Measurements from ENCODE around the gene LBH.
"Not testable (repeated sequence)": the region's sequence is repeated elsewhere in the genome, so short reads cannot be mapped to it uniquely, and the experiment has no call there.

Gene LBH

GRCh38 chr2:30259827-30260679 is 28.7 kb downstream of the LBH start:
- DNase-seq: no peak

- no peak for DNase-seq
Observed at GRCh38 chr2:30260941-30261340, 29.6 kb downstream of the LBH start.

DNA sequence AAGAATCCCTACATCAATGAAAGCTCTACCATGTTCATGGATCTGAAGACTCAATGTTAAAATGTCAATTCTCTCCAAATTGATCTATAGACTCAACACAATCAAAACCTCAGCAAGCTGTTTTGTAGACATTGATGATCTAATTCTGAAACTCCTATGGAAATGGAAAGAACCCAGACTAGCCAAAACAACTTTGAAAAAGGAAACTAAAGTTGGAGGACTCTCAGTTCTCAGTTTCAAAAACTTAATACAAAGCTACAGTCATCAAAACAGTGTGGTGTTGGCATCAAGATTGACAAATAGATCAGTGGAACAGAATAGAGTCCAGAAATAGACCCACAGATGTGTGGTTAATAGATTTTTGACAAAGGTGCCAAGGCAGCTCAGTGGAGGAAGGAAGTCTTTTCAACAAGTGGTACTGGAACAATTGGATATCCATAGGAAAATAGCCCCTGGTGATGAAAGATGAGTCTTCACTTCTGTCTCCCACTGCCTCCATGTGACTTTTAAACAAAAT is 30.4 kb downstream of the LBH start:
- DNase-seq: no peak

DNA sequence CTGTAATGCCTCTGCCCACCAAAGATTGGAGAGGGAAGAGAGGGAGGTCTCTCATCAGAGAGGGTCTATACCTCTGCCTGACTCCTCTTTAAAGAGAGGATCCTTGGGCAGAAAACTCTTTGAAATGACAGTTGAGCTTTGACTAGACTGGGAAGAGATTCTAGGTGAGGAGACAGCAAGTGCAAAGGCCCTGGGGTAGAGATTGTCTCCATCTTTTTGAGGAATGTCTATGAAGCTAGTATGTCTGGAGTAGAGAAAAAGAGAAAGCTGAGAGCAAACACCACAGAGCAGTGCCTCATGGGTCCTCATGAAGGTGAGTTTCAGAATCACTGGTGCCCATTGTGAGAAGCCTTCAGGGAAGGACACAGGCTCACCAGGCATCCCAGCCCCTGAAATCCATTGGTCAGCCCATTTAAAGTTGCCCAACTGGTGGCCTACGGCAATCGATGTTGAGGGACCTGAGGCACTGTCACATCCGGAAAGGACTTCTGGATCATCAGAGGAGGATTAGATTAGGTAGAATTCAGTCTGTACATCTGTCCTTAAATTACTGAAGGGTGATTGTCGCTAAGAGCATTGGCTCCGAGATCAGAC is 31.5 kb downstream of the LBH start:
- no peak for DNase-seq

- no peak for DNase-seq
Observed at GRCh38 chr2:30264274-30264673, 32.9 kb downstream of the LBH start.

DNA sequence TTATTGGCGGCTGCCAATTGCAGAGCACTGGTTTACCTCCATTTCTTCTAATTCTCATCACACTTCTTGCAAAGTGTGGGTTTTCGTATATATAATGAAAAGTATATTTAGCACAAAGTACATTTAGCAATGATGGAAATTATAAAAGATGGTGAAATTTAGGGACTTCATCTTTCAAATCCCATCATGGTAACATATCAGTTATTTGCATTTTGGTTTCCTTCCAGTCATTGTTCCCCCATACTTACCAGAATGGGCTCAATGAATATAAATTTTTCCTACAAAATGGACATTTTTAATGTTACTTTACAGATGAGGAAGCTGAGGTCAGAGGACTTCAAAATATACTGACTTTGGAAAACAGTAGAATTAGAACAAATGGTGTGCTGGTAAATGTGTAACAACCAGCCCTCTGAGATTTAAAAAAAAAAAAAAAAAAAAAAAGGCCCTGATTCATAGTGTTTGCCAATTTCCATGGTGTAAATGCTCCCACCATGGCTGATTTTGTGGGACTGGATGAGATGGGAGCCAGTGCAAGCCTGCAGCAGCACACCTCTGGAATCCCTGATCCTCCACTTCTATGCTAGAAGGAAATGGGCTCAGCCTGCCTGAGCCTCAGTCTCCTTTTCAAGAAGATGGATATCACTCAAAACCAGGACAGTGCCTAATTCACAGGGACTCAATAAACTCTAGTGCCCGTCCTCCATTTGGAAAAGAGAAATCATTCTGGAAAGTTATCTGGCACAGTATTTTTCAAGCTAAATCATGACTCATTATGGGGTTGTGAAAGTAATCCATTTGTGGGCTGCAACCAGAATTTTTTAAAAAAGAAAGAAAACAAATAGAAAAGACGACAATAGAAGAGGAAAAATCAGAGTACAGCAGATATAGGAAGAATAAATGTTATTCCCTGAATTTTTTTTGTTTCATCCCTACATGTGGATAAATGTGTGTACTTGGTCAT is 34.0 kb downstream of the LBH start:
- no peak for DNase-seq

DNA sequence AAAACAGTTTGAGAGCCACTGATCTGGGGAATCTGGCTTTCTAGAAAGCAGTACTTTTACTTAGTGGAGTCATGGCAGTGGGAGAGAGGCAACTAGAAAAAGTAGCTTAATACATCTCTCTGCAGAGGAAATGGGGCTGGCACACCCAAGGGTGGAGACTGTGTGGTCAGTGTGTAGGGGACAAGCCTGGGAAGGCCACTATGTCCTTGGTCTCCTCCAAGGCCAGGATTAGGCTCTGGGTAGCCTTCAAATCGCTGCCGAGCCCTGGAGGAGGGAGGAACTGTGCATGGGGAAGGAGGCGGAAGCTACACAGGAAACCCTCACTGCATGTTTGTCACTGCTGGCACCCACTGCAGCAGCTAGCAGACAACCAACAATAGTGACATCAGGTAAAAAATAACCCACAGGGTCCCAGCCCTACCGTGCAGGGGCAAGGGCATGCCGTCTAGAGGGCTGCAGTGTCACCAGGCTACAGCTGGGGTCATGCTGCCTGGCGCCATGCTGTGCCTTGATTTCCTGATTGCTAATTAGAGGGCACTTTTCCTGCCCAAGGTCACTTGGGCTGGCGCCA is 34.8 kb downstream of the LBH start:
- DNase-seq: no peak

DNA sequence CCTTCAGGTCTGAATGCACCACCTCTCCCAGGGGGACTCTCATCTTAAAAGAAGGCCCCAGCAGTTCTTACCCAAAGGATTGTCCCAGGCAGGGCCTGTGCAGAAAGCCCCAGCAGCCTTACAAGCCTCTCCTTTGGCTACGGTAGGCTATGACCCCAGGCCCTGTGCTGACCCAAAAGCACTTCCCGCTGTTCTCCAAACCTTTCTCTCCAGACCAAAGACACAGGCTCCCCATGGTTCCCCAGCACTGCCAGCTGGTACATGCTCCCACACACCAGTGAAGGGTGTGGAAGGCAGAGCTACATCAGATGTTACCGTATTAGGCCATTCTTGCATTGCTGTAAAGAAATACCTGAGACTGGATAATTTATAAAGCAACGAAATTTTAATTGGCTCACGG is 35.4 kb downstream of the LBH start:
- DNase-seq: no peak

DNA sequence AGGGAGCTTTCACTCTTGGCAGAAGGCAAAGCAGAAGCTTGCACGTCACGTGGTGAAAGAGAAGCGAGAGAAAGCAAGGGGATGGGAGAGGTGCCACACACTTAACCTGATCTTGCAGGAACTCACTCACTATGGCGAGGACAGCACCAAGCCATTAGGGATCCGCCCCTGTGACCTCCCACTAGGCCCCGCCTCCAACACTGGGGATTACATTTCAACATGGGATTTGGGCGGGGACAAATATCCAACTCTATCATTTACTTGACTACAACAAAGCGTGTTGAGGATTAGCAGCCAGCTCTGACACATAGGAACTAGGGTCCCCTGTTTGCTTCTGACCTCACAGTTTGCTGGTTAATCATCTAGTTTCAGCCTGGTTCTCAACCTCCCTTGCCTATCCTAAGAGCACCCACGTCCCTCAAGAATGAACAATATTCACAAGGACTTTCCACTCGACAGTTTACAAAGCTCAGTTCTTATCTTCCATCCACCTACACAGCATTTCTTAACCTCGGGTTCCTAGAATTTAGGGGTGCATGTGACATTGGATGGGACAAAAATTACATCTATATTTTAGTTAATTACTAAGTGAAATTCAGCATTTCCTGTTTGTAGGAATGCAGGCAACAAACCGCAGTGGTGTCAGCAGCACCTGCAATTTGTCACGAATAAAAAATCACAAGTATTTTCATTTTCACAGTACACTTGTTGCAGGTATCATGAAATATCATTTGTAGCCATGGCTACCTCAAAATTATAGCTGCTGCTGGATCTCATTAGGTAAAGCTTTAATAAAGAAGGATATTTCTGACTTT is 36.0 kb downstream of the LBH start:
- DNase-seq: no peak

- DNase-seq: no peak
Observed at GRCh38 chr2:30268296-30268871, 37.0 kb downstream of the LBH start.

DNA sequence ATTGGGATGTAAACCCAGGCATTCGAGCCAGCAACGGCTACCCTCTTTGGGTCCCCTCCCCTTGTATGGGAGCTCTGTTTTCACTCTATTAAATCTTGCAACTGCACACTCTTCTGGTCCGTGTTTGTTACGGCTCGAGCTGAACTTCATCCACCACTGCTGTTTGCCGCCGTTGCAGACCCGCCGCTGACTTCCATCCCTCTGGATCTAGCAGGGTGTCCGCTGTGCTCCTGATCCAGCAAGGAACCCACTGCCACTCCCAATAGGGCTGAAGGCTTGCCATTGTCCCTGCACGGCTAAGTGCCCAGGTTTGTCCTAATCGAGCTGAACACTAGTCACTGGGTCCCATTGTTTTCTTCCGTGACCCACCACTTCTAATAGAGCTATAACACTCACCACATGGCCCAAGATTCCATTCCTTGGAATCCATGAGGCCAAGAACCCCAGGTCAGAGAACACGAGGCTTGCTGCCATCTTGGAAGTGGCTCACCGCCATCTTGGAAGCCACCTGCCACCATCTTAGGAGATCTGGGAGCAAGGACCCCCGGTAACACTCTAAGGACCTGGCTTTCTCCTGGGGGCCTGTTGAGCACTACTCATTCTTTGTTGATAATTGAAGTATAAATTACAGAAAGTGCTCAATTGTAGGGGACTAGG is 37.9 kb downstream of the LBH start:
- DNase-seq: not testable (repeated sequence)

DNA sequence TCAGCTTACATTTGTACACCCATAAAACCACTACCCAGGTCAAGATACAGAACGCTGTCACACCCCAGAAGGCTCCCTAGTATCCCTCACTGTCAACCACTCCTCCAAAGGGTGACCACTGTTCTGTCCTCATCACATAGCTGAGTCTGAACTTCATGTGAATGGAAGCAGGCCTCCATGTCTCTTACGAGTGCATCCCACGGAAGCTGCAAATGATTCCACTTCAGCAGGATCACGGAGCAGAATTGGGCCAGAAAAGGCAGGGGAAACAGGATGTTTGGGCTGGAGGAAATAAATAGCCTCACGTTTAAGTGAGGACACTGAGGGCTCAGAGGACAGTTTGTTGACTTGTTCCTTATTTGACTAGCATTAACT is 38.4 kb downstream of the LBH start:
- DNase-seq: no peak

- no peak for DNase-seq
Observed at GRCh38 chr2:30270166-30270565, 38.8 kb downstream of the LBH start.

DNA sequence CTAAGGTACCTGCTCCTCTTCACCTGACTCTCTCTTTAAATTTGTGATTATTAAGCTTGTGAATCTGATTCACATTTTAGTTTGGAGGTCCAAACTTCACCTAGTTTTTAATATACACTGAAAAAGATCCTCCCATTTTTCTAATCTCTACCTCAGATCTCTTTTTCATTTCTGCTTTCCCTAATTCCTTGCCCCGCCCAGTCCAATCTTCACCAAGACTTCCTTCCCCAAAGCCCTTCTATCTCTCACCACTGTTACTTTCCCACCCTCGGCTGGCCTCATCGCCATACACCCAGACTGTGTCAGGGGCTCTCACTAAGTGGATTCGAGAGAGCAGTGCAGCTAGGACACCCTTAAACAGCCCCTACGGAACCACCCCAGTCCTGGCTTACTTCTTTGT is 40.0 kb downstream of the LBH start:
- DNase-seq: no peak

DNA sequence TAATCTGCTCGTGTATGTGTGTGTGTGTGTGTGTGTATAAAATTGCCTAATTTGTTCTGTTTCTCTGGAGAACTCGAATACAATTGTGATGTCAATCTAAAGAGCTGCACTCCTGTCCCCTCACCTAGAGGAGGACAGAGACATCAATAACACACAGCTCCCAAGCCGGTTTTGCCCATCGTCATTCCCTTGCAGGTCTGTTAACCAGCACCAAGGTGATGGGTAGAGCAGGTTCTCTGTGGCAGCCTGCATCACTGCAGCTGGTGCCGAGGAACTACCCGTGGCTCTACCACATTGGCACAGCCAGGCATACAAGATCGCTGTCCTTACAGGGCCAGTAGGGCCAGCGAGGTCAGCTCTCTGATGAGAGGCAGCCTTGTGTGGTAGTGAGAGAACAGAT is 41.0 kb downstream of the LBH start:
- DNase-seq: no peak

DNA sequence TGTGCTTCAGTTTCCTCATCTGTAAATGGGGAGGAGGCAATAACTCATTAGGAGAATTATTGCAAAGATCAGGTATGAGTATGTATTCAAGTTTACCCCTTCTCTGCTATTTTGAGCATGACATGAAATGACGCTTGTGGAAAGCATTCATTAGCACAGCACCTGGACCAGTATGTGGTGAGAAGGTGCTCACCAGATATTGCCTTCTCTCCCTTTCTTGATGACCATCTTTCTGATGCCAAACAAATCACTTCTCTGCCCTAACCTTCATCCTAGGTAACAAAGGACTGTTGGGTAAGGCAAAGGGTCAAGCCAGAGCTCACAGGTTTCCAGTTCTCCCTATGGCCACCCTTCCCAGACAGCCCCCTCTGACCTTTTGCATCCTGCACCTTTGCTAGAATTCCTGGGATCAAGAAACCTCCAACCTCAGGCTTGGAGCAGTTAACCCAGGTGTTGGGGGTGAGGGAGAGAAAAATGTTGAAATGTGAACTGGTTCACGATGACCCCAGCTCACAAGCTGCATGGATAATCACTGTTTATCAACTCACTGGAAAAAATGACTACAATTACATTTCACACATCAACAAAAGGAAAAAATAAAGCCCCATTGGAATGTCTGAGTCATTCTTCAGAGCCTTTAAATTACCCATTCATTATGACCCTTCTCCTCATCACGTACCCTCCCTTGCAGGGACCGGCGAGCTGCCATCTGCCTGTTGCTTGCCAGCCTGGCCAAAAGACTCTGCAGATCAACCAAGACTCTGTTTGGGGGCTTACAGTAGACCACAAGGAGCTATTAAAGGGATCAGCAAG is 41.6 kb downstream of the LBH start:
- no peak for DNase-seq

- no peak for DNase-seq
Observed at GRCh38 chr2:30273574-30273929, 42.2 kb downstream of the LBH start.

- DNase-seq: no peak
Observed at GRCh38 chr2:30275256-30275655, 43.9 kb downstream of the LBH start.

GRCh38 chr2:30276455-30276911 is 45.1 kb downstream of the LBH start:
- no peak for DNase-seq

DNA sequence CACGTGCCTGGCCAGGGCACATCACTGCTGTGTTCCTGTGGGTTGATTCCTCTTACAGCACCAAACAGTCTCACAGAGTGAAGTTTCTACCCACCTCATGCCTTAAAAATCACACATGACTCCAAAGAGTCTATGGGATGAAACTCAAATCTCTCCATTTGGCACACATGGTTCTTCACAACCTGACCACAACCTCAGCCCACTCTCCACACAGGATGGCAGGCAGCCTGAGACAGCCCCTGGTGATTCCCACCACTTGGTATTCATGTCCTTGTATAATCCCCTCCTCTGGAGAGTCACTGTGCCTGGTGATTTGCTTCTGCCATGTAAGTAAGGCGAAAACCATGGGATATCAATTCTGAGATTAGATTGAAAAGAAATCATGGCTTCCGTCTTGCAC is 46.2 kb downstream of the LBH start:
- DNase-seq: no peak

Measured in NCI-H1930 (cell line).